ENCODE measurements around the gene ACTN3.
"Not testable (repeated sequence)": the region's sequence is repeated elsewhere in the genome, so short reads cannot be mapped to it uniquely, and the experiment has no call there.

ACTN3 gene

GRCh38 chr11:66581261-66581660, 34.6 kb downstream of the ACTN3 start:
- no peak for TF ChIP-seq CTCF (IDR thresholded peaks at IDR 0.05; ENCODE audit: low read depth, low read length, missing control alignments)
- no peak for DNase-seq (ENCODE audit: low read depth)
- no peak overlapping the region for H3K4me3 ChIP-seq (ENCODE audit: low read depth, low read length)

DNA sequence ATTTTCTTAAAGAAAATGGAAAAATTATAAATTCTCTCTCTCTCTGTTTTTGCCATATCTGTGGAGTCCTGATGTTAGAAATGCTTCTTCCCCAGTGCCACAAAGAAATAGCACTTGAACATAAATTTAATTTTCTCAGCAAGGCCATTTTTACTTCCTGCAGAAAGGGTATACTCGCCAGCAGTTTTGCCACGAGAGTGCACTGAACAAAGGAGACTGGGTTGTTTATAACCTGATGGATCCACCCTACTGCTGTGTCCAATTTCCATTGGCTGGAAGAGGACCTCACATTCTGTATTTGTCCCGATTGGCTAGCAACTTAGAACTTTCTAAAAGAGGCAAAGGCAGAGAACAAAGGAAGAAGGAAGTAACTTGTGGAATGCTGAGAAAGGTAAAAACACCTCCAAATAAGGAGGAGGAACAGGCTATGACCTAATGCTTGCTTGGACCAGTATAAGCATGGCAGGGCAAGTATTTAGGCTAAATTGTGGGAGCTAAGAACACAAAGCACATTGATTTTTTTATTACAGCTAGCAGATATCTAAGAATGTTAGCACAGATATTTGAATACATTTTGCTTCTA, 36.0 kb downstream of the ACTN3 start:
- DNase-seq (ENCODE audit: low read depth); H3K4me3 ChIP-seq (ENCODE audit: low read depth, low read length): not testable (repeated sequence)

DNA sequence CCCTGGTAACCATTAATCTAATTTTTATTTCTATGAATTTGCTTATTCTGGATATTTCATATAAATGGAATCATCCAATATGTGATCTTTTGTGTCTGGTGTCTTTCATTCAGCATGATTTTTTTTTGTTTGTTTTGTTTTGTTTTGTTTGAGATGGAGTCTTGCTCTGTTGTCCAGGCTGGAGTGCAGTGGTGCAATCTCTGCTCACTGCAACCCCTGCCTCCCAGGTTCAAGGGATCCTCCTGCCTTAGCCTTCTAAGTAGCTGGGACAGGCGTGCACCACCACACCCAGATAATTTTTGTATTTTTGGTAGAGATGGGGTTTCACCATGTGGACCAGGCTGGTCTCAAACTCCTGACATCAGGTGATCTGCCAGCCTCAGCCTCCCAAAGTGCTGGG, 38.7 kb downstream of the ACTN3 start:
- not testable (repeated sequence) for H3K4me3 ChIP-seq (ENCODE audit: low read depth, low read length); DNase-seq (ENCODE audit: low read depth)

DNA sequence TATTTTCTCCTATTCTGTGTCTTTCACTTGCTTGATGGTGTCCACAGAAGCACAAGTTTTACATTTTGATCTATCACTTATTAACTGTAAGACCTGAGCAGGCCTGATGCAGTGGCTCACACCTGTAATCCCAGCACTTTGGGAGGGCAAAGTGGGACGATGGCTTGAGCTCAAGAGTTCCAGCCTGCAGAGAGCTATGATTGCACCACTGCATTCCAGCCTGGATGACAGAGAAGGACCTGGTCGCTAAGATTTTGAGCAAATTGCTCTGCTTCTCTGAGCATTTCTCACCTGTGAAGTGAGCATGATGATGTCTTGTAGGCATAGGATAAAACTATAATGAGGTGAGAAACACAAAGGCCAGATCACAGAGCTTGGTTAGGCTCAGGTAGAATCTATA, 39.4 kb downstream of the ACTN3 start:
- DNase-seq (ENCODE audit: low read depth): no peak
- TF ChIP-seq CTCF (IDR thresholded peaks at IDR 0.05; ENCODE audit: low read depth, low read length, missing control alignments): no peak
- no peak overlapping the region for H3K4me3 ChIP-seq (ENCODE audit: low read depth, low read length)

- not testable (repeated sequence) for DNase-seq (ENCODE audit: low read depth); H3K4me3 ChIP-seq (ENCODE audit: low read depth, low read length)
Observed at GRCh38 chr11:66589315-66589714, 42.6 kb downstream of the ACTN3 start.

GRCh38 chr11:66589996-66590675, 43.4 kb downstream of the ACTN3 start:
- no peak for TF ChIP-seq CTCF (IDR thresholded peaks at IDR 0.05; ENCODE audit: low read depth, low read length, missing control alignments)
- H3K4me3 ChIP-seq (ENCODE audit: low read depth, low read length): no peak overlapping the region
- no peak for DNase-seq (ENCODE audit: low read depth)

- no peak for TF ChIP-seq CTCF (IDR thresholded peaks at IDR 0.05; ENCODE audit: low read depth, low read length, missing control alignments)
- H3K4me3 ChIP-seq (ENCODE audit: low read depth, low read length): no peak overlapping the region
- no peak for DNase-seq (ENCODE audit: low read depth)
Observed at GRCh38 chr11:66591175-66591574, 44.5 kb downstream of the ACTN3 start.

DNA sequence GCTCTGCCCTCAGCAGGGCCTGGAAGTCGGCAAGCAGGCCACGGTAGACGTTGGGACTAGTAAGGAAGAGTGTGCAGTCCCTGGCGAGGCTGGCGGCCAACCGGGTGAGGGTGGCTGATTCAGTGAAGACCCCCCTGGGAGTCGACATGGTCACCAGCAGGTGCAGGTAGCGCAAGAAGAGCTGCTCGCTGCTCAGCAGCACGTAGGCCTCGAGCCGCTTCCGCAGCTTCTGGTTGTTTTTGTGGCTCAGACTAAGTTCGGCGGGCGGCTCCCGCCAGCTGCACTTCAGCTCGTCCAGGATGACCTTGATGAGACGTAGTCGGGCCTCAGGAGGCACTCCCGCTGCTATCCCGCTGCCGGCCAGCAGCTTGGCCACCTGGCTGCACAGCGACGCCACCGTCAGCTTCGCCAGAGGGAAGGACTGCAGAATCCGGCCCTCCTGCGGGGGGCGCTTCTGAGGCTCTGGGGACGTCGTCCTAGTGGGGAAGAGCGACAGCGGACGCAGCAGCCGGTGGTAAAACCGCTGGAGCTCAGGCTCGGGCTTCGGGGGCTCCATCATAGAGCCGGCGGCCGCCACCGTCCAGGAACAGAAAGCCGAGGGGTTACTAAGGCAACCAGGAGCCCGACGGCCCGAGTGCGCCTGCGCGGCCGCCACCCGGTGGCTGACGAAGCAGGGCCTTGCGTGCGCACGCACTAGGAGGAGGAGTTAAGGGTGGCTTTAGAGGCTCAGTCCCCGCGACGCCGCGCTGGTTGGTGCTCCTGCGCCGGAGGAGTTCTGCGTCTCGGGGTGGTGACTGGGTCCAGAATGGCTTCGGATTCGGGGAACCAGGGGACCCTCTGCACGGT, 46.0 kb downstream of the ACTN3 start, which contains the start of the genes CCDC87 and CCS:
TSS of gene CCDC87 (minus strand) at position 607 of the 846 bp plus-strand sequence. CDS start at position 559, 48 bp downstream.
TSS of gene CCS (plus strand) at position 729 of the 846 bp plus-strand sequence. CDS start at position 806, 77 bp downstream.
- peak; percentile 85 for DNase-seq (ENCODE audit: low read depth)
- peak within 1 kb of the TSS; percentile 74 for H3K4me3 ChIP-seq (ENCODE audit: low read depth, low read length)
- peak; percentile 54 for TF ChIP-seq CTCF (IDR thresholded peaks at IDR 0.05; ENCODE audit: low read depth, low read length, missing control alignments)

Data from GM12864 (cell line).